ENCODE measurements around the gene SUMF1. TPM values are rescaled to one million over a fixed set of nuclear protein-coding genes. Genes with fewer than 3 reads are reported as not detected.

SUMF1 gene
- total RNA-seq, 4 donors from 2014 or later, result 39.6 to 51.3 (median 47.0) TPM

- Histone ChIP-seq H3K4me3 (peak overlapping the region; percentile 63 to 90), H3K9me3 (no peaks in the 10 kb centered on the region), H3K4me1 (peaks cover 0 to 63% (median 17%) of the 10 kb centered on the region in 3 donors), H3K36me3 (no peaks in the 10 kb centered on the region), H3K27ac (peak overlapping the region; percentile 77 to 97 (median 87)), H3K27me3 (no peaks in the 10 kb centered on the region)
- WGBS, 2 donors (ENCODE audit: low coverage in 1 of 2), result 1% methylated on average over 20 to 22 of the region's 28 CpGs
- TF ChIP-seq POLR2AphosphoS5 (IDR thresholded peaks at IDR 0.05) (peak; percentile 9), POLR2A (IDR thresholded peaks at IDR 0.05) (no peak)
- no peak for ATAC-seq
These were observed 27.1 kb upstream of the SUMF1 start for GRCh38 chr3:4493941-4494894.

- Histone ChIP-seq H3K9me3 (no peaks in the 10 kb centered on the region), H3K27me3 (no peaks in the 10 kb centered on the region), H3K36me3 (no peaks in the 10 kb centered on the region), H3K4me1 (peaks cover 0 to 56% (median 17%) of the 10 kb centered on the region in 3 donors), H3K4me3 (peak within 1 kb of the TSS; percentile 63 to 90), H3K27ac (peak within 1 kb of the TSS; percentile 83 to 97 (median 94))
- TF ChIP-seq POLR2A (IDR thresholded peaks at IDR 0.05) (peak; percentile 98), CTCF (IDR thresholded peaks at IDR 0.05) (peak in 1 of 4 experiments; percentile 42), POLR2AphosphoS5 (IDR thresholded peaks at IDR 0.05) (peak; percentile 100), EP300 (IDR thresholded peaks at IDR 0.05) (no peak)
- WGBS, 2 donors (ENCODE audit: low coverage in 1 of 2), result 0% methylated on average over 2 to 18 of the region's 47 CpGs
- peak; percentile 97 for ATAC-seq
These were observed 26.2 kb upstream of the SUMF1 start, which contains the start of gene ITPR1 for GRCh38 chr3:4493014-4493940. ITPR1 (plus strand) TSS chr3:4493348; CDS start chr3:4516492, 23,144 bp downstream.

GRCh38 chr3:4492208-4493013 lies 25.3 kb upstream of the SUMF1 start:
- WGBS, 2 donors (ENCODE audit: low coverage in 1 of 2), result 0 to 1% methylated on average over 11 of the region's 43 CpGs
- Histone ChIP-seq H3K4me1 (peaks cover 0 to 48% (median 17%) of the 10 kb centered on the region in 3 donors), H3K4me3 (peak overlapping the region; percentile 63 to 90), H3K27me3 (no peaks in the 10 kb centered on the region), H3K9me3 (no peaks in the 10 kb centered on the region), H3K27ac (peak overlapping the region; percentile 83 to 97 (median 94)), H3K36me3 (no peaks in the 10 kb centered on the region)
- peak; percentile 53 for ATAC-seq
- TF ChIP-seq POLR2A (IDR thresholded peaks at IDR 0.05), result peak in 1 of 2 donors; percentile 20
- peak; percentile 50 for TF ChIP-seq POLR2AphosphoS5 (IDR thresholded peaks at IDR 0.05)
- no peak for TF ChIP-seq EP300 (IDR thresholded peaks at IDR 0.05)
- no peak for TF ChIP-seq CTCF (IDR thresholded peaks at IDR 0.05)

GRCh38 chr3:4491855-4492207 lies 24.8 kb upstream of the SUMF1 start:
- 20 to 38% methylated on average over 4 to 5 of the region's 5 CpGs for WGBS, 2 donors (ENCODE audit: low coverage in 1 of 2)

More at GRCh38 chr3:4491855-4492207, 24.8 kb upstream of the SUMF1 start:
- peak overlapping the region; percentile 83 to 97 (median 94) for H3K27ac ChIP-seq
- no peaks in the 10 kb centered on the region for H3K9me3 ChIP-seq
- TF ChIP-seq POLR2A (IDR thresholded peaks at IDR 0.05) (no peak), POLR2AphosphoS5 (IDR thresholded peaks at IDR 0.05) (no peak), CTCF (IDR thresholded peaks at IDR 0.05) (no peak), EP300 (IDR thresholded peaks at IDR 0.05) (no peak)
- peak overlapping the region; percentile 63 to 90 for H3K4me3 ChIP-seq
- ATAC-seq, result no peak
- H3K27me3 ChIP-seq, result no peaks in the 10 kb centered on the region
- H3K36me3 ChIP-seq, result no peaks in the 10 kb centered on the region
- peaks cover 0 to 42% (median 14%) of the 10 kb centered on the region in 3 donors for H3K4me1 ChIP-seq
